ENCODE results near the gene SCAANT1.

SCAANT1 gene

GRCh38 chr3:63950698-63951097 lies 38.5 kb upstream of the SCAANT1 start:
- Histone ChIP-seq H3K4me3 (ENCODE audit: extremely low read depth, insufficient read depth, low read length, poor library complexity, severe bottlenecking) (no peak overlapping the region), H3K36me3 (ENCODE audit: control insufficient read depth, insufficient read depth, low read length) (peaks cover 18% of the 10 kb centered on the region), H3K4me1 (ENCODE audit: control insufficient read depth, insufficient read depth, low read length, poor library complexity, severe bottlenecking) (peaks cover 22% of the 10 kb centered on the region), H3K27ac (ENCODE audit: low read depth, low read length, severe bottlenecking) (no peak overlapping the region), H3K9me3 (ENCODE audit: control insufficient read depth, low read length) (no peaks in the 10 kb centered on the region)
- WGBS, 2 experiments (ENCODE audit: insufficient coverage in 2 of 2): 67% methylated on average over 1 of the region's 1 CpG; no CpG with 5 or more reads in 1 of the 2 experiments

GRCh38 chr3:63949005-63949404 lies 36.8 kb upstream of the SCAANT1 start:
- H3K27ac ChIP-seq (ENCODE audit: low read depth, low read length, severe bottlenecking): peak overlapping the region; percentile 41

GRCh38 chr3:63947594-63947993 lies 35.4 kb upstream of the SCAANT1 start:
- 77 to 100% methylated on average over 1 to 2 of the region's 2 CpGs for WGBS, 2 experiments (ENCODE audit: insufficient coverage in 2 of 2)
- H3K36me3 ChIP-seq (ENCODE audit: control insufficient read depth, insufficient read depth, low read length): peaks cover 11% of the 10 kb centered on the region
- H3K4me1 ChIP-seq (ENCODE audit: control insufficient read depth, insufficient read depth, low read length, poor library complexity, severe bottlenecking): peaks cover 22% of the 10 kb centered on the region
- H3K9me3 ChIP-seq (ENCODE audit: control insufficient read depth, low read length): no peaks in the 10 kb centered on the region
- no peak overlapping the region for H3K4me3 ChIP-seq (ENCODE audit: extremely low read depth, insufficient read depth, low read length, poor library complexity, severe bottlenecking)
- H3K27ac ChIP-seq (ENCODE audit: low read depth, low read length, severe bottlenecking): no peak overlapping the region

More at GRCh38 chr3:63949005-63949404, 36.8 kb upstream of the SCAANT1 start:
- 60 to 100% methylated on average over 1 of the region's 2 CpGs for WGBS, 2 experiments (ENCODE audit: insufficient coverage in 2 of 2)
- no peaks in the 10 kb centered on the region for H3K9me3 ChIP-seq (ENCODE audit: control insufficient read depth, low read length)
- H3K36me3 ChIP-seq (ENCODE audit: control insufficient read depth, insufficient read depth, low read length): peaks cover 13% of the 10 kb centered on the region
- no peak overlapping the region for H3K4me3 ChIP-seq (ENCODE audit: extremely low read depth, insufficient read depth, low read length, poor library complexity, severe bottlenecking)
- peaks cover 23% of the 10 kb centered on the region for H3K4me1 ChIP-seq (ENCODE audit: control insufficient read depth, insufficient read depth, low read length, poor library complexity, severe bottlenecking)

- 87 to 98% methylated on average over 2 of the region's 2 CpGs for WGBS, 2 experiments (ENCODE audit: insufficient coverage in 2 of 2)
- H3K9me3 ChIP-seq (ENCODE audit: control insufficient read depth, low read length): no peaks in the 10 kb centered on the region
- no peak overlapping the region for H3K4me3 ChIP-seq (ENCODE audit: extremely low read depth, insufficient read depth, low read length, poor library complexity, severe bottlenecking)
- H3K36me3 ChIP-seq (ENCODE audit: control insufficient read depth, insufficient read depth, low read length): peaks cover 11% of the 10 kb centered on the region
- H3K4me1 ChIP-seq (ENCODE audit: control insufficient read depth, insufficient read depth, low read length, poor library complexity, severe bottlenecking): peaks cover 20% of the 10 kb centered on the region
- no peak overlapping the region for H3K27ac ChIP-seq (ENCODE audit: low read depth, low read length, severe bottlenecking)
These were observed 34.6 kb upstream of the SCAANT1 start for GRCh38 chr3:63946753-63947152.

- peaks cover 11% of the 10 kb centered on the region for H3K4me1 ChIP-seq (ENCODE audit: control insufficient read depth, insufficient read depth, low read length, poor library complexity, severe bottlenecking)
- H3K4me3 ChIP-seq (ENCODE audit: extremely low read depth, insufficient read depth, low read length, poor library complexity, severe bottlenecking): no peak overlapping the region
- H3K9me3 ChIP-seq (ENCODE audit: control insufficient read depth, low read length): no peaks in the 10 kb centered on the region
- no peak overlapping the region for H3K27ac ChIP-seq (ENCODE audit: low read depth, low read length, severe bottlenecking)
- H3K36me3 ChIP-seq (ENCODE audit: control insufficient read depth, insufficient read depth, low read length): peaks cover 11% of the 10 kb centered on the region
- 89 to 95% methylated on average over 3 of the region's 3 CpGs for WGBS, 2 experiments (ENCODE audit: insufficient coverage in 2 of 2)
These were observed 33.4 kb upstream of the SCAANT1 start for GRCh38 chr3:63945558-63946096.

GRCh38 chr3:63943678-63944077 lies 31.5 kb upstream of the SCAANT1 start:
- Histone ChIP-seq H3K36me3 (ENCODE audit: control insufficient read depth, insufficient read depth, low read length) (peaks cover 24% of the 10 kb centered on the region), H3K9me3 (ENCODE audit: control insufficient read depth, low read length) (no peaks in the 10 kb centered on the region), H3K4me3 (ENCODE audit: extremely low read depth, insufficient read depth, low read length, poor library complexity, severe bottlenecking) (no peak overlapping the region), H3K4me1 (ENCODE audit: control insufficient read depth, insufficient read depth, low read length, poor library complexity, severe bottlenecking) (peaks cover 9% of the 10 kb centered on the region), H3K27ac (ENCODE audit: low read depth, low read length, severe bottlenecking) (no peak overlapping the region)

GRCh38 chr3:63942528-63942927 lies 30.3 kb upstream of the SCAANT1 start:
- H3K4me1 ChIP-seq (ENCODE audit: control insufficient read depth, insufficient read depth, low read length, poor library complexity, severe bottlenecking): peaks cover 5% of the 10 kb centered on the region
- H3K36me3 ChIP-seq (ENCODE audit: control insufficient read depth, insufficient read depth, low read length): peaks cover 24% of the 10 kb centered on the region
- H3K4me3 ChIP-seq (ENCODE audit: extremely low read depth, insufficient read depth, low read length, poor library complexity, severe bottlenecking): no peak overlapping the region
- no peak overlapping the region for H3K27ac ChIP-seq (ENCODE audit: low read depth, low read length, severe bottlenecking)
- H3K9me3 ChIP-seq (ENCODE audit: control insufficient read depth, low read length): no peaks in the 10 kb centered on the region

- H3K4me1 ChIP-seq (ENCODE audit: control insufficient read depth, insufficient read depth, low read length, poor library complexity, severe bottlenecking): peaks cover 4% of the 10 kb centered on the region
- no peak overlapping the region for H3K27ac ChIP-seq (ENCODE audit: low read depth, low read length, severe bottlenecking)
- H3K9me3 ChIP-seq (ENCODE audit: control insufficient read depth, low read length): no peaks in the 10 kb centered on the region
- H3K36me3 ChIP-seq (ENCODE audit: control insufficient read depth, insufficient read depth, low read length): peaks cover 28% of the 10 kb centered on the region
- no CpG with 5 or more reads among the region's 4 CpGs for WGBS, 2 experiments (ENCODE audit: insufficient coverage in 2 of 2)
- H3K4me3 ChIP-seq (ENCODE audit: extremely low read depth, insufficient read depth, low read length, poor library complexity, severe bottlenecking): no peak overlapping the region
These were observed 28.2 kb upstream of the SCAANT1 start for GRCh38 chr3:63940389-63940757.

GRCh38 chr3:63937661-63938651 lies 25.8 kb upstream of the SCAANT1 start:
- Histone ChIP-seq H3K36me3 (ENCODE audit: control insufficient read depth, insufficient read depth, low read length) (peaks cover 29% of the 10 kb centered on the region), H3K4me1 (ENCODE audit: control insufficient read depth, insufficient read depth, low read length, poor library complexity, severe bottlenecking) (peaks cover 12% of the 10 kb centered on the region), H3K4me3 (ENCODE audit: extremely low read depth, insufficient read depth, low read length, poor library complexity, severe bottlenecking) (no peak overlapping the region), H3K27ac (ENCODE audit: low read depth, low read length, severe bottlenecking) (no peak overlapping the region), H3K9me3 (ENCODE audit: control insufficient read depth, low read length) (no peaks in the 10 kb centered on the region)
- WGBS, 2 experiments (ENCODE audit: insufficient coverage in 2 of 2): 87 to 96% methylated on average over 5 of the region's 6 CpGs

GRCh38 chr3:63936925-63937324 lies 24.7 kb upstream of the SCAANT1 start:
- peaks cover 12% of the 10 kb centered on the region for H3K4me1 ChIP-seq (ENCODE audit: control insufficient read depth, insufficient read depth, low read length, poor library complexity, severe bottlenecking)
- H3K4me3 ChIP-seq (ENCODE audit: extremely low read depth, insufficient read depth, low read length, poor library complexity, severe bottlenecking): no peak overlapping the region
- no peak overlapping the region for H3K27ac ChIP-seq (ENCODE audit: low read depth, low read length, severe bottlenecking)
- WGBS, 2 experiments (ENCODE audit: insufficient coverage in 2 of 2): 80 to 100% methylated on average over 2 to 4 of the region's 4 CpGs
- H3K36me3 ChIP-seq (ENCODE audit: control insufficient read depth, insufficient read depth, low read length): peaks cover 30% of the 10 kb centered on the region
- no peaks in the 10 kb centered on the region for H3K9me3 ChIP-seq (ENCODE audit: control insufficient read depth, low read length)
